ENCODE data around the gene KATNBL1. TPM values are rescaled to one million over a fixed set of nuclear protein-coding genes. Genes with fewer than 3 reads are reported as not detected.

KATNBL1 gene
- total and polyA plus RNA-seq, 9 of the 15 experiments (the other 6 are each of a cell fraction or from before 2014, with no cell fraction given), result 6.6 to 46.0 (median 24.0) TPM

DNA sequence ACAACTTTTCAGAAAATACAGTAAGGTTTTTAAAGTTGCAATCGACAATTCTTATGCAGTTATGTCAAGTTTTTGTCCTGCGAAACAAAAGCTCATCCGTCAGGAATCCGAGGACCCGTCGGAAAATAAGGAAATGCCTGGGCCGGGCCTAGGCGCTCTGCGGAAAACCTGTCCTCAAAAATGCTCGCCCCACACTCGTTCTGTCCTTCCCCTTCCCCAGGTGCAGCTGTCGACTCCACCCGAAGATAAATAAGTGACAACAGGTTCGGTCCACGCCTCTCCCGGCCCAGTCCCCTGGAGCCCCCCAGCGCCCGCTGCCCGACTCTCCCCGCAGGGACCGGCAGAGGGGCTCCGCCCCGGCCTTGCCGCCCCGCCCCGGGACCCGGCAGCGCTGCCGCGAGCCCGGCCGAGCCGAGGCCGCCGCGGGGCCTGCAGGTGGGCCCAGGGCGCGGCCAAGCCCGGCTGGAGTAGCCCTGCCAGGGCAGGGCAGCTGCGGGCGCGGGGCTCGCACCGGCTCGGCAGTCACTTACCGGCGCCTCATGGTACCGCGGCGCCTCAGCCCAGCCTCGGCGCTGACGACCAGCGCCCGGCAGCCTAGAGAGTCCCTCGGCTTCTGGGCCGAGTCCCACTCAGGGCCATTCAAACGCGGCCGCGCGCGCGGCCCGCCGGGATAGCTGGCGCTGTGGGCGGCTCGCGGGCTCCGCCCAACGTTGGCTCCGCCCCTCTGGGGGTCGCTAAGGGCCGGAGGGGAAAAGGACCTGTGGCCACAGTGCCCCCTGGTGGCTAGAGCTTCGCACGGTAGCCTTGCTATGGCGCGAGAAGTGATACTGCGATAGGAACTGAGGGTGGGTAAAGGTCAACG, at the start of gene KATNBL1 (continued):
- TF ChIP-seq, protein P1, sequence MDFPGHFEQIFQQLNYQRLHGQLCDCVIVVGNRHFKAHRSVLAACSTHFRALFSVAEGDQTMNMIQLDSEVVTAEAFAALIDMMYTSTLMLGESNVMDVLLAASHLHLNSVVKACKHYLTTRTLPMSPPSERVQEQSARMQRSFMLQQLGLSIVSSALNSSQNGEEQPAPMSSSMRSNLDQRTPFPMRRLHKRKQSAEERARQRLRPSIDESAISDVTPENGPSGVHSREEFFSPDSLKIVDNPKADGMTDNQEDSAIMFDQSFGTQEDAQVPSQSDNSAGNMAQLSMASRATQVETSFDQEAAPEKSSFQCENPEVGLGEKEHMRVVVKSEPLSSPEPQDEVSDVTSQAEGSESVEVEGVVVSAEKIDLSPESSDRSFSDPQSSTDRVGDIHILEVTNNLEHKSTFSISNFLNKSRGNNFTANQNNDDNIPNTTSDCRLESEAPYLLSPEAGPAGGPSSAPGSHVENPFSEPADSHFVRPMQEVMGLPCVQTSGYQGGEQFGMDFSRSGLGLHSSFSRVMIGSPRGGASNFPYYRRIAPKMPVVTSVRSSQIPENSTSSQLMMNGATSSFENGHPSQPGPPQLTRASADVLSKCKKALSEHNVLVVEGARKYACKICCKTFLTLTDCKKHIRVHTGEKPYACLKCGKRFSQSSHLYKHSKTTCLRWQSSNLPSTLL (IDR thresholded peaks at IDR 0.05), result no peak
- TF ChIP-seq ILK (tag; IDR thresholded peaks at IDR 0.05; ENCODE audit: borderline replicate concordance, low read depth), result no peak
- TF ChIP-seq ZNF699 (CRISPR knock-in tag; IDR thresholded peaks at IDR 0.05; ENCODE audit: insufficient replicate concordance), result no peak
- peak; percentile 88 for TF ChIP-seq SUPT5H (IDR thresholded peaks at IDR 0.05)
- TF ChIP-seq, protein P2, sequence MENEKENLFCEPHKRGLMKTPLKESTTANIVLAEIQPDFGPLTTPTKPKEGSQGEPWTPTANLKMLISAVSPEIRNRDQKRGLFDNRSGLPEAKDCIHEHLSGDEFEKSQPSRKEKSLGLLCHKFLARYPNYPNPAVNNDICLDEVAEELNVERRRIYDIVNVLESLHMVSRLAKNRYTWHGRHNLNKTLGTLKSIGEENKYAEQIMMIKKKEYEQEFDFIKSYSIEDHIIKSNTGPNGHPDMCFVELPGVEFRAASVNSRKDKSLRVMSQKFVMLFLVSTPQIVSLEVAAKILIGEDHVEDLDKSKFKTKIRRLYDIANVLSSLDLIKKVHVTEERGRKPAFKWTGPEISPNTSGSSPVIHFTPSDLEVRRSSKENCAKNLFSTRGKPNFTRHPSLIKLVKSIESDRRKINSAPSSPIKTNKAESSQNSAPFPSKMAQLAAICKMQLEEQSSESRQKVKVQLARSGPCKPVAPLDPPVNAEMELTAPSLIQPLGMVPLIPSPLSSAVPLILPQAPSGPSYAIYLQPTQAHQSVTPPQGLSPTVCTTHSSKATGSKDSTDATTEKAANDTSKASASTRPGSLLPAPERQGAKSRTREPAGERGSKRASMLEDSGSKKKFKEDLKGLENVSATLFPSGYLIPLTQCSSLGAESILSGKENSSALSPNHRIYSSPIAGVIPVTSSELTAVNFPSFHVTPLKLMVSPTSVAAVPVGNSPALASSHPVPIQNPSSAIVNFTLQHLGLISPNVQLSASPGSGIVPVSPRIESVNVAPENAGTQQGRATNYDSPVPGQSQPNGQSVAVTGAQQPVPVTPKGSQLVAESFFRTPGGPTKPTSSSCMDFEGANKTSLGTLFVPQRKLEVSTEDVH (IDR thresholded peaks at IDR 0.05; ENCODE audit: low read depth, partially characterized antibody), result peak; percentile 42
- no peak for TF ChIP-seq KAT2B (IDR thresholded peaks at IDR 0.05; ENCODE audit: low read depth, low read length)
- no peak for TF ChIP-seq ZNF165 (CRISPR knock-in tag; IDR thresholded peaks at IDR 0.05; ENCODE audit: borderline replicate concordance)
- TF ChIP-seq, protein P3, sequence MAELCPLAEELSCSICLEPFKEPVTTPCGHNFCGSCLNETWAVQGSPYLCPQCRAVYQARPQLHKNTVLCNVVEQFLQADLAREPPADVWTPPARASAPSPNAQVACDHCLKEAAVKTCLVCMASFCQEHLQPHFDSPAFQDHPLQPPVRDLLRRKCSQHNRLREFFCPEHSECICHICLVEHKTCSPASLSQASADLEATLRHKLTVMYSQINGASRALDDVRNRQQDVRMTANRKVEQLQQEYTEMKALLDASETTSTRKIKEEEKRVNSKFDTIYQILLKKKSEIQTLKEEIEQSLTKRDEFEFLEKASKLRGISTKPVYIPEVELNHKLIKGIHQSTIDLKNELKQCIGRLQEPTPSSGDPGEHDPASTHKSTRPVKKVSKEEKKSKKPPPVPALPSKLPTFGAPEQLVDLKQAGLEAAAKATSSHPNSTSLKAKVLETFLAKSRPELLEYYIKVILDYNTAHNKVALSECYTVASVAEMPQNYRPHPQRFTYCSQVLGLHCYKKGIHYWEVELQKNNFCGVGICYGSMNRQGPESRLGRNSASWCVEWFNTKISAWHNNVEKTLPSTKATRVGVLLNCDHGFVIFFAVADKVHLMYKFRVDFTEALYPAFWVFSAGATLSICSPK (IDR thresholded peaks at IDR 0.05; ENCODE audit: borderline replicate concordance), result no peak
- TF ChIP-seq NR2C1 (IDR thresholded peaks at IDR 0.05), result no peak; the same call in 1 of the 2 replicates
- TF ChIP-seq NR2C1 (tag; IDR thresholded peaks at IDR 0.05), result peak; percentile 54; the same call in 1 of the 2 replicates
- peak; percentile 28; the same call in 1 of the 2 replicates for TF ChIP-seq BHLHE40 (IDR thresholded peaks at IDR 0.05; ENCODE audit: low read length)
- TF ChIP-seq FOXP1 (CRISPR knock-in tag; IDR thresholded peaks at IDR 0.05), result no peak; the same call in 1 of the 2 replicates
- no peak for TF ChIP-seq NR2F6 (CRISPR knock-in tag; IDR thresholded peaks at IDR 0.05)
- TF ChIP-seq, protein P4, sequence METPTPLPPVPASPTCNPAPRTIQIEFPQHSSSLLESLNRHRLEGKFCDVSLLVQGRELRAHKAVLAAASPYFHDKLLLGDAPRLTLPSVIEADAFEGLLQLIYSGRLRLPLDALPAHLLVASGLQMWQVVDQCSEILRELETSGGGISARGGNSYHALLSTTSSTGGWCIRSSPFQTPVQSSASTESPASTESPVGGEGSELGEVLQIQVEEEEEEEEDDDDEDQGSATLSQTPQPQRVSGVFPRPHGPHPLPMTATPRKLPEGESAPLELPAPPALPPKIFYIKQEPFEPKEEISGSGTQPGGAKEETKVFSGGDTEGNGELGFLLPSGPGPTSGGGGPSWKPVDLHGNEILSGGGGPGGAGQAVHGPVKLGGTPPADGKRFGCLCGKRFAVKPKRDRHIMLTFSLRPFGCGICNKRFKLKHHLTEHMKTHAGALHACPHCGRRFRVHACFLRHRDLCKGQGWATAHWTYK (CRISPR knock-in tag; IDR thresholded peaks at IDR 0.05), result peak; percentile 51; the same call in 1 of the 2 replicates
- TF ChIP-seq SP1 (CRISPR knock-in tag; IDR thresholded peaks at IDR 0.05), result peak; percentile 89
- TF ChIP-seq, protein P5, sequence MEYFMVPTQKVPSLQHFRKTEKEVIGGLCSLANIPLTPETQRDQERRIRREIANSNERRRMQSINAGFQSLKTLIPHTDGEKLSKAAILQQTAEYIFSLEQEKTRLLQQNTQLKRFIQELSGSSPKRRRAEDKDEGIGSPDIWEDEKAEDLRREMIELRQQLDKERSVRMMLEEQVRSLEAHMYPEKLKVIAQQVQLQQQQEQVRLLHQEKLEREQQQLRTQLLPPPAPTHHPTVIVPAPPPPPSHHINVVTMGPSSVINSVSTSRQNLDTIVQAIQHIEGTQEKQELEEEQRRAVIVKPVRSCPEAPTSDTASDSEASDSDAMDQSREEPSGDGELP (CRISPR knock-in tag; IDR thresholded peaks at IDR 0.05; ENCODE audit: borderline replicate concordance), result peak; percentile 44; the same call in 1 of the 2 replicates

All from K562 (cell line).